AG09319 (cell line): Measurements from ENCODE around the gene ELAPOR1.
A peak's percentile ranks its signal among the peaks of the same experiment; 100 is the strongest.

Experiments used
- DNase-seq: peaks from one replicate; pipeline ENCODE4 v3.0.0-alpha.2; 2010; ENCODE audit warnings: low read depth; ENCODE audit errors: extremely low read depth
- TF ChIP-seq, protein P1 (sequence below): IDR thresholded peaks from 2 replicates; pipeline ENCODE4 v1.5.1; 2011; ENCODE audit warnings: low read depth, mild to moderate bottlenecking, inconsistent platforms, low read length, moderate library complexity

ELAPOR1 gene, protein sequence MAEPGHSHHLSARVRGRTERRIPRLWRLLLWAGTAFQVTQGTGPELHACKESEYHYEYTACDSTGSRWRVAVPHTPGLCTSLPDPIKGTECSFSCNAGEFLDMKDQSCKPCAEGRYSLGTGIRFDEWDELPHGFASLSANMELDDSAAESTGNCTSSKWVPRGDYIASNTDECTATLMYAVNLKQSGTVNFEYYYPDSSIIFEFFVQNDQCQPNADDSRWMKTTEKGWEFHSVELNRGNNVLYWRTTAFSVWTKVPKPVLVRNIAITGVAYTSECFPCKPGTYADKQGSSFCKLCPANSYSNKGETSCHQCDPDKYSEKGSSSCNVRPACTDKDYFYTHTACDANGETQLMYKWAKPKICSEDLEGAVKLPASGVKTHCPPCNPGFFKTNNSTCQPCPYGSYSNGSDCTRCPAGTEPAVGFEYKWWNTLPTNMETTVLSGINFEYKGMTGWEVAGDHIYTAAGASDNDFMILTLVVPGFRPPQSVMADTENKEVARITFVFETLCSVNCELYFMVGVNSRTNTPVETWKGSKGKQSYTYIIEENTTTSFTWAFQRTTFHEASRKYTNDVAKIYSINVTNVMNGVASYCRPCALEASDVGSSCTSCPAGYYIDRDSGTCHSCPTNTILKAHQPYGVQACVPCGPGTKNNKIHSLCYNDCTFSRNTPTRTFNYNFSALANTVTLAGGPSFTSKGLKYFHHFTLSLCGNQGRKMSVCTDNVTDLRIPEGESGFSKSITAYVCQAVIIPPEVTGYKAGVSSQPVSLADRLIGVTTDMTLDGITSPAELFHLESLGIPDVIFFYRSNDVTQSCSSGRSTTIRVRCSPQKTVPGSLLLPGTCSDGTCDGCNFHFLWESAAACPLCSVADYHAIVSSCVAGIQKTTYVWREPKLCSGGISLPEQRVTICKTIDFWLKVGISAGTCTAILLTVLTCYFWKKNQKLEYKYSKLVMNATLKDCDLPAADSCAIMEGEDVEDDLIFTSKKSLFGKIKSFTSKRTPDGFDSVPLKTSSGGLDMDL

DNA sequence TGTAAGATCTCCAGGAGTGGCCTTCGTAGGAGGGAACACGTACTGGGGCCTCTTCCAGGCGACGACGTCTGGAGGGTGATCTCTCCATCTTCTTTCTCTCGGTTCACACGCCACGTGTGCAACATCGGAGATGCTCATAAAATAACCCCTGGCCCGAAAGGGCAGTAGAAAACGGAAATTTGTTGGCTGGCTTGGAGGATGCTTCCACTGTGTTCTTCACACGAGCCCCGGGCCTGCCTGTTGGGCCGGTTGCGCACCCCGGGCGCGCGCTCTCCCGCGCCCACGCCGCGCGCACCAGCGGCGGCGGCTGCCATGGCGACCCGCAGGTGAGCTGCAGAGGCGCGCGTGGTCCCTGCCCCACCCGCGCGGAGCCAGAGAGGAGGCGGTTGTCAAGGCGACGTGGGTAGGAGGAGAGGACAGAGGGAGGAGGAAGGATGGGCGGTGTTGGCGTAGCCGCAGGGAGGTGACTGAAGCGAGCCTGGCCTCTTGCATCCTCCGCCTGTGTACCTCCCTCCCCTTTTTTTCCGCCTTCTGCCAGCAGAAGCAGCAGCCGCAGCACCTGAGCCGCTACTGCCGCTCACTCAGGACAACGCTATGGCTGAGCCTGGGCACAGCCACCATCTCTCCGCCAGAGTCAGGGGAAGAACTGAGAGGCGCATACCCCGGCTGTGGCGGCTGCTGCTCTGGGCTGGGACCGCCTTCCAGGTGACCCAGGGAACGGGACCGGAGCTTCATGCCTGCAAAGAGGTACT lies at the start of gene ELAPOR1:
ELAPOR1 (plus strand) TSS at position 526 of the 752 bp plus-strand sequence; CDS start at position 595, 69 bp downstream.
- DNase-seq: no peak
- TF ChIP-seq, protein P1, sequence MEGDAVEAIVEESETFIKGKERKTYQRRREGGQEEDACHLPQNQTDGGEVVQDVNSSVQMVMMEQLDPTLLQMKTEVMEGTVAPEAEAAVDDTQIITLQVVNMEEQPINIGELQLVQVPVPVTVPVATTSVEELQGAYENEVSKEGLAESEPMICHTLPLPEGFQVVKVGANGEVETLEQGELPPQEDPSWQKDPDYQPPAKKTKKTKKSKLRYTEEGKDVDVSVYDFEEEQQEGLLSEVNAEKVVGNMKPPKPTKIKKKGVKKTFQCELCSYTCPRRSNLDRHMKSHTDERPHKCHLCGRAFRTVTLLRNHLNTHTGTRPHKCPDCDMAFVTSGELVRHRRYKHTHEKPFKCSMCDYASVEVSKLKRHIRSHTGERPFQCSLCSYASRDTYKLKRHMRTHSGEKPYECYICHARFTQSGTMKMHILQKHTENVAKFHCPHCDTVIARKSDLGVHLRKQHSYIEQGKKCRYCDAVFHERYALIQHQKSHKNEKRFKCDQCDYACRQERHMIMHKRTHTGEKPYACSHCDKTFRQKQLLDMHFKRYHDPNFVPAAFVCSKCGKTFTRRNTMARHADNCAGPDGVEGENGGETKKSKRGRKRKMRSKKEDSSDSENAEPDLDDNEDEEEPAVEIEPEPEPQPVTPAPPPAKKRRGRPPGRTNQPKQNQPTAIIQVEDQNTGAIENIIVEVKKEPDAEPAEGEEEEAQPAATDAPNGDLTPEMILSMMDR: no peak

DNA sequence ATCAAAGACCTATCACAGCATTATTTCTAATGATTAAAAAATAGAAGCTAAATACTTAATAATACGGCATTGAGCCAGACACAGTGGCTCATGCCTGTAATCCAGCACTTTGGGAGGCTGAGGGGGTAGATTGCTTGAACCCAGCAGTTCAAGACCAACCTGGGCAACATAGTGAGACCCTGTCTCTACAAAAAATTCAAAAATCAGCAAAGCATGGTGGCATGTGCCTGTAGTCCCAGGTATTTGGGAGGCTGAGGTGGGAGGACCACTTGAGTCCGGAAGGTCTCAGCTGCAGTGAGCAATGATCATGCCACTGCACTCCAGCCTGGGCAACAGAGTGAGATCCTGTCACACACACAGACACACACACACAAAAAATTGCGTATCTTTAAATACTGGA lies 48.8 kb upstream of the ELAPOR1 start:
- TF ChIP-seq, protein P1: no peak
- DNase-seq: no peak

DNA sequence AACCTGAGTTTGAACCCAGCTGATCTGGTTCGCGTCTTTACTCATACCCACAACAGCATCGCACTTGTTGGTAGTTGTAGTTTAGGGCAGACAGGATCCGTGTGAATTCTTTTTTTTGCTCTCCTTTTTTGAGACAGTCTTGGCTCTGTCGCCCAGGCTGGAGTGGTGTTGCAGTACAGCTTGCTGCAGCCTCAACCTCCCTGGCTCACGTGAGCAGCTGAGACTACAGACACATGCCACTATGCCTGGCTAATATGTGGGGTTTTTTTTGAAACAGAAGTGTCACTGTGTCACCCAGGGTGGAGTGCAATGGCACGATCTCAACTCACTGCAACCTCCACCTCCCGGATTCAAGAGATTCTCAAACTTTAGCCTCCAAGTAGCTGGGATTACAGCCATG lies 46.0 kb upstream of the ELAPOR1 start:
- DNase-seq: no peak

GRCh38 chr1:109069294-109069693 lies 44.6 kb upstream of the ELAPOR1 start:
- TF ChIP-seq, protein P1: no peak
- DNase-seq: no peak

More for the DNA sequence above, 46.0 kb upstream of the ELAPOR1 start:
- TF ChIP-seq, protein P1: no peak

GRCh38 chr1:109075531-109076490 lies 38.1 kb upstream of the ELAPOR1 start, which contains the start of gene TAF13:
TSS of gene TAF13 (minus strand) at chr1:109076003. CDS start at chr1:109075947, 56 bp downstream.
- DNase-seq: peak; percentile 89
- TF ChIP-seq, protein P1: peak; percentile 22

GRCh38 chr1:109078317-109078716 lies 35.6 kb upstream of the ELAPOR1 start:
- no peak for DNase-seq
- TF ChIP-seq, protein P1: no peak
